ENCODE data around the gene MADCAM1. TPM values are rescaled to one million over a fixed set of nuclear protein-coding genes. Genes with fewer than 3 reads are reported as not detected.

Gene MADCAM1
- total and polyA plus RNA-seq, 8 donors = 0.52 to 11.7 (median 6.7) TPM; not detected in 1

DNA sequence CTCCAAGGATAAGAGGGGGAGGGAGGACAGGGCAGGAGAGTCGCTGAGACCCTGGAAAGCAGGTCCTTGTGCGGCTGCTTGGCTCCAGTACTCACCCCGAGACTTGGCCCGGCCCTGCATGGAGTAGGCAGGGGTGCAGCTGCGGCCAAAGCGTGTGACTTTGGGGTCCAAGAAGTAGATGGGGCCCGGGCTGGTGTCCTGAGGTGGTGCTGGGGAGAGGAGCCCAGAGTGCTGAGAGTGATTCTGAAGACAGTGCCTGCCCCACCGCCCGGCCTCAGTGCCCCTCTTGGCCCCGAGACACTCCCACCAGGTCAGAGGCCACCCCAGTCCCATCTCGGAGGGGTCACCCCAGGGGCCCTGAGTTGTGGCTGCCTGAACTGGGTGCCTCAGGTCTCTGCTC lies 28.7 kb upstream of the MADCAM1 start:
- H3K9me3 ChIP-seq = no peaks in the 10 kb centered on the region
- no peak overlapping the region for H3K4me3 ChIP-seq
- DNase-seq = peak in 1 of 4 donors; percentile 68
- H3K4me1 ChIP-seq = no peaks in the 10 kb centered on the region
- H3K27ac ChIP-seq = no peak overlapping the region
- no peak for ATAC-seq
- no peaks in the 10 kb centered on the region for H3K36me3 ChIP-seq
- intact Hi-C loops (cut with DNase I) = no loop called here
- H3K27me3 ChIP-seq = peaks cover 0 to 11% of the 10 kb centered on the region in 2 donors
- TF ChIP-seq, protein P1, sequence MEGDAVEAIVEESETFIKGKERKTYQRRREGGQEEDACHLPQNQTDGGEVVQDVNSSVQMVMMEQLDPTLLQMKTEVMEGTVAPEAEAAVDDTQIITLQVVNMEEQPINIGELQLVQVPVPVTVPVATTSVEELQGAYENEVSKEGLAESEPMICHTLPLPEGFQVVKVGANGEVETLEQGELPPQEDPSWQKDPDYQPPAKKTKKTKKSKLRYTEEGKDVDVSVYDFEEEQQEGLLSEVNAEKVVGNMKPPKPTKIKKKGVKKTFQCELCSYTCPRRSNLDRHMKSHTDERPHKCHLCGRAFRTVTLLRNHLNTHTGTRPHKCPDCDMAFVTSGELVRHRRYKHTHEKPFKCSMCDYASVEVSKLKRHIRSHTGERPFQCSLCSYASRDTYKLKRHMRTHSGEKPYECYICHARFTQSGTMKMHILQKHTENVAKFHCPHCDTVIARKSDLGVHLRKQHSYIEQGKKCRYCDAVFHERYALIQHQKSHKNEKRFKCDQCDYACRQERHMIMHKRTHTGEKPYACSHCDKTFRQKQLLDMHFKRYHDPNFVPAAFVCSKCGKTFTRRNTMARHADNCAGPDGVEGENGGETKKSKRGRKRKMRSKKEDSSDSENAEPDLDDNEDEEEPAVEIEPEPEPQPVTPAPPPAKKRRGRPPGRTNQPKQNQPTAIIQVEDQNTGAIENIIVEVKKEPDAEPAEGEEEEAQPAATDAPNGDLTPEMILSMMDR (IDR thresholded peaks at IDR 0.05) = no peak

DNA sequence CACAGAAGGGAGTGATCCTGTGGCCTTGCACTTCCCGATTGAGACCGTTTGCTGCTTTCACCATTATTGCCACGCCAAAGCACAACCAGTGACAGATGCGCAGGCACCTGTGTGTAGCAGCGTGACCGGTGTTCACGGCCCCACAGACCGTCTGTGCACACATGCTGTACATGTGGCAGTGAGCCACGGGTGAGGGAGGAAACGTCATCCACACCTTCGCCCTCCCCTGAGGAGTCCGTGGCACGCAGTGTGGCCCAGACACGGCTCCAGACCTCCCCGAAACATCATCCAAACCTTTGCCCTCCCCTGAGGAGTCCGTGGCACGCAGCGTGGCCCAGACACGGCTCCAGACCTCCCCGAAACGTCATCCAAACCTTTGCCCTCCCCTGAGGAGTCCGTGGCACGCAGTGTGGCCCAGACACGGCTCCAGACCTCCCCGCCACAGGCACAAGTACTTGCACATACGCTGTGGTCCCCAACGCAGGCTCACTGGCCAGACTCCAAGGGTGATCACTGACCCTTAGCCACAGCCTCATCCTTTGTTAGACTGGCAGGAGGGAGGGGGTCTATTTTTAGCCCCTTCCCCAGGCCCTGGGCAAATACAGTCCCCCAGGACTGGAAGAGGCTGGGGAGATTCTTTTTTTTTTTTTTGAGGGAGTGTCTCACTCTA lies 27.6 kb upstream of the MADCAM1 start:
- intact Hi-C loops (cut with DNase I) = no loop called here
- Histone ChIP-seq H3K27me3 (no peaks in the 10 kb centered on the region), H3K27ac (no peak overlapping the region), H3K4me1 (no peaks in the 10 kb centered on the region), H3K36me3 (no peaks in the 10 kb centered on the region), H3K9me3 (no peaks in the 10 kb centered on the region), H3K4me3 (no peak overlapping the region)
- TF ChIP-seq, protein P1 (IDR thresholded peaks at IDR 0.05) = no peak
- DNase-seq = peak in 1 of 4 donors; percentile 51
- ATAC-seq = no peak

DNA sequence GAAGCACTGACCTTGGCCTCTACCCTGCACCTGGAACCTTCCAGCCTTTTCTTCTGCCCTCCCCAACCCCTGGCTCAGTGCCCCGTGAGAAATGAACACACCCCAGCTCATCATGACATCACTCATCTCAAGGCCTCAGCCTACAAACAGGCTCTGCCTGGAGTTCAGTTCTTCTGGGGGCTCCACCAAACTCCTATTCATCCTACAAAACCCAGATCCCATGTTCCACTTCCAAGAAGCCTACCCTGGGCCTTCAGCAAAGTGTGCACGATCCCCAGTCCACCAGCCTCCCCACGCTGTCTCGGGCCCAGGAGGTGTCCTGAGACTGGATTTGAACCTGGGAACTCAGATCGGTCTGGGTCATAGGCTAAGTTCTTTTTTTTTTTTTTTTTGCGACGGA lies 26.5 kb upstream of the MADCAM1 start:
- Histone ChIP-seq H3K36me3 (no peaks in the 10 kb centered on the region), H3K4me1 (no peaks in the 10 kb centered on the region), H3K9me3 (no peaks in the 10 kb centered on the region), H3K4me3 (no peak overlapping the region), H3K27ac (no peak overlapping the region), H3K27me3 (peaks cover 0 to 8% of the 10 kb centered on the region in 2 donors)
- ATAC-seq (no peak), DNase-seq (peak in 1 of 4 donors; percentile 3)
- intact Hi-C loops (cut with DNase I) = no loop called here
- TF ChIP-seq, protein P1 (IDR thresholded peaks at IDR 0.05) = no peak

DNA sequence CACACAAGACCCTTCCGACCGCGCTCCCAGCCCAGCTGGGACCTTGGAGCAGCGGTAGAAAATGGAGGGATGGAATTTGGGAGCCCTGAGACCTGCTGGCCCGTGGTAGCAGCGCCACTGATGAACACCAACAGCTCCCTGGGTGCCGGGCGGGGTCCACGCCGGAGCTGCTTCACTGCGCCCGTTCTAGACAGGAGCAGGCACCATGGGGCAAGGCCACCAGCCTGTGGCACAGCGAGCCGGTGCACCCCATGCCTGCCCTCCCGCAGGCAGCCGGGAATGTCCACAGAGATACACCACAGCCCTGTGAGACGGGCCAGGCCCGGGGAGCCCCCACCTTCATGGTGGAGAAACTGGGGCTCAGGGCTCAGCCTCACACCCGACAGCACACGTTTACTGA lies 25.6 kb upstream of the MADCAM1 start:
- no peaks in the 10 kb centered on the region for H3K4me1 ChIP-seq
- intact Hi-C loops (cut with DNase I) = no loop called here
- peak in 1 of 4 donors; percentile 81 for DNase-seq
- ATAC-seq = no peak
- no peak overlapping the region for H3K27ac ChIP-seq
- no peaks in the 10 kb centered on the region for H3K36me3 ChIP-seq
- TF ChIP-seq, protein P1 (IDR thresholded peaks at IDR 0.05) = no peak
- H3K9me3 ChIP-seq = no peaks in the 10 kb centered on the region
- H3K4me3 ChIP-seq = no peak overlapping the region
- peaks cover 0 to 15% of the 10 kb centered on the region in 2 donors for H3K27me3 ChIP-seq

DNA sequence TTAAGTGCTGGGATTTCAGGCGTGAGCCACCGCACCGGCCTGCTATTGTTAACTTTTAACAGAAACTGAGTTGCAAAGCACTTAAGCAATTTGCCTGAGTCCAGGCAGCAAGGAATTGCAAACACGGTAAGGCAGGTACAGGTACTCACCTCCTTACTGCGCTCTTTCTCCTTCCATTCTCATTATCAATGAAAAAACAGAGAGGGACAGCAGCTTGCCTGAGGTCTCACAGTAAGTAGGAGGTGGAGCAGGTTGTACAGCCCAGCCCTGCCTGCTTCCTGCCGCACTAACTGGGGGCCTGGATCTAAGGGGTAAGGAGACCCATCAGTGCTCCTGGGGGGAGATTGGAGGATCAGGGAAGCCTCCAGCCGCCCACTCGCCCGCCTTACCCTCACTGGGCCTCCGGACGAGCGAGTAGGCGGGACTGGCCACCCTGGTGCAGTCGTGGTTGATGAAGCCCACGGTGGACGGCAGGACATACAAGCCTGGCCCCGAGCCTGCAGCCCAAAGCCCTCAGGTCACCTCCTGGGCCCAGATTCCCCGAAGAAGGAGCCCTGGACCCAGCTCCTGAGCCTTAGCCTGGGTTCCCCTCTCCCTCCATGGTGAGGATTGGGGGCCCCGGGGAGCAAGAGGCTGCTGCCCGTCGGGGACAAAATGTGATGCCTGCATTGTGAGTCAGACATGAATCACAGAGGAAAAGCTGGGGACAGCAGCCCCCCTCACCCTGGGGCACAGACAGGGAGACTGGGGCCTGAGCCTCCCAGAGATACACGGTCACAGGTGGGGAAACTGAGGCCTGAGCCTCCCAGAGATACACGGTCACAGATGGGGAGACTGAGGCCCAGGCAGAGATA lies 24.1 kb upstream of the MADCAM1 start:
- H3K4me3 ChIP-seq = no peak overlapping the region
- TF ChIP-seq, protein P1 (IDR thresholded peaks at IDR 0.05) = no peak
- no peaks in the 10 kb centered on the region for H3K4me1 ChIP-seq
- H3K27ac ChIP-seq = no peak overlapping the region
- intact Hi-C loops (cut with DNase I) = no loop called here
- H3K27me3 ChIP-seq = peaks cover 0 to 15% of the 10 kb centered on the region in 2 donors
- DNase-seq = peak in 1 of 4 donors; percentile 51
- no peak for ATAC-seq
- H3K9me3 ChIP-seq = no peaks in the 10 kb centered on the region
- H3K36me3 ChIP-seq = no peaks in the 10 kb centered on the region
